GM21576 (cell line): Measurements from ENCODE around the gene SELENOI.

Source experiments
- ATAC-seq: cut with Tn5 transposase; IDR thresholded peaks from one replicate; pipeline ENCODE4 v1.9.1; 2021; ENCODE audit warnings: mild to moderate bottlenecking, moderate library complexity; ENCODE audit not compliant: unreplicated experiment

SELENOI gene

DNA sequence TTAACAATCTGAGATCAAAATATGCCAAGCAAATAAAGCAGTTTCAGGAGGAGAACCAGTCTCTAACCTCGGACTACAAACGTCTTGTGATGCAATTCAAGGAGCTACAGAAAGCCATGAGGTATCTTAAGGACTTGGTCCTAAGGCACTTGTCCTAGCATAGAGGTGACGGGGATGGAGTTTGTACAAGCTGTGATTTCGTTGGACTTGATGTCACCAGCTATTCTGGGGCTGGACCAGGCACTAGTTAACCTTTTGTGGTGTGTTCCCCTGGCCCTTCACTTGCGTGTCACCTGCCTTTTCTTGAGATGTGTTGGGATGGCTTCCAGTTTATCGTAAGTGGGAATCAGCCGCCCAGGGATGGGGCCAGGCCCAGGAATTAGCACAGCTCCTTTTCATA lies 98.3 kb downstream of the SELENOI start:
- ATAC-seq, result no peak
